Measurements from ENCODE around the gene MXD4.

MXD4 gene

GRCh38 chr4:2274320-2275043 lies 12.6 kb upstream of the MXD4 start:
- DNase-seq = no peak

- DNase-seq = no peak
Observed at GRCh38 chr4:2273657-2274319, 11.9 kb upstream of the MXD4 start.

- DNase-seq = no peak
Observed at GRCh38 chr4:2273221-2273620, 11.3 kb upstream of the MXD4 start.

GRCh38 chr4:2272828-2273120 lies 10.9 kb upstream of the MXD4 start:
- no peak for DNase-seq

- no peak for DNase-seq
Observed at GRCh38 chr4:2272026-2272827, 10.3 kb upstream of the MXD4 start.

GRCh38 chr4:2271279-2272025 lies 9.5 kb upstream of the MXD4 start:
- DNase-seq = no peak

- DNase-seq = no peak
Observed at GRCh38 chr4:2270341-2271165, 8.6 kb upstream of the MXD4 start.

- DNase-seq = no peak
Observed at GRCh38 chr4:2269618-2270163, 7.8 kb upstream of the MXD4 start.

- no peak for DNase-seq
Observed at GRCh38 chr4:2269206-2269531, 7.3 kb upstream of the MXD4 start.

GRCh38 chr4:2268357-2269205 lies 6.7 kb upstream of the MXD4 start:
- DNase-seq = no peak

GRCh38 chr4:2267841-2268240 lies 5.9 kb upstream of the MXD4 start:
- DNase-seq = no peak

GRCh38 chr4:2267320-2267811 lies 5.5 kb upstream of the MXD4 start:
- no peak for DNase-seq

GRCh38 chr4:2266821-2267220 lies 4.9 kb upstream of the MXD4 start:
- DNase-seq = no peak

GRCh38 chr4:2266181-2266580 lies 4.3 kb upstream of the MXD4 start:
- no peak for DNase-seq

GRCh38 chr4:2265113-2266110 lies 3.5 kb upstream of the MXD4 start:
- DNase-seq = no peak

- no peak for DNase-seq
Observed at GRCh38 chr4:2264481-2265041, 2.7 kb upstream of the MXD4 start.

GRCh38 chr4:2263926-2264321 lies 2.0 kb upstream of the MXD4 start:
- DNase-seq = no peak

GRCh38 chr4:2262944-2263250 lies 988 bp upstream of the MXD4 start:
- no peak for DNase-seq

- peak; percentile 86 to 97 for DNase-seq
Observed at GRCh38 chr4:2262145-2262943, 435 bp upstream of the MXD4 start.
